ENCODE measurements around the gene ISM2. TPM values are rescaled to one million over a fixed set of nuclear protein-coding genes. Genes with fewer than 3 reads are reported as not detected.
"Not testable (repeated sequence)": the region's sequence is repeated elsewhere in the genome, so short reads cannot be mapped to it uniquely, and the experiment has no call there.

Gene ISM2
- total and polyA plus RNA-seq, 9 donors, result 0.05 to 1.0 (median 0.20) TPM; not detected in 4

DNA sequence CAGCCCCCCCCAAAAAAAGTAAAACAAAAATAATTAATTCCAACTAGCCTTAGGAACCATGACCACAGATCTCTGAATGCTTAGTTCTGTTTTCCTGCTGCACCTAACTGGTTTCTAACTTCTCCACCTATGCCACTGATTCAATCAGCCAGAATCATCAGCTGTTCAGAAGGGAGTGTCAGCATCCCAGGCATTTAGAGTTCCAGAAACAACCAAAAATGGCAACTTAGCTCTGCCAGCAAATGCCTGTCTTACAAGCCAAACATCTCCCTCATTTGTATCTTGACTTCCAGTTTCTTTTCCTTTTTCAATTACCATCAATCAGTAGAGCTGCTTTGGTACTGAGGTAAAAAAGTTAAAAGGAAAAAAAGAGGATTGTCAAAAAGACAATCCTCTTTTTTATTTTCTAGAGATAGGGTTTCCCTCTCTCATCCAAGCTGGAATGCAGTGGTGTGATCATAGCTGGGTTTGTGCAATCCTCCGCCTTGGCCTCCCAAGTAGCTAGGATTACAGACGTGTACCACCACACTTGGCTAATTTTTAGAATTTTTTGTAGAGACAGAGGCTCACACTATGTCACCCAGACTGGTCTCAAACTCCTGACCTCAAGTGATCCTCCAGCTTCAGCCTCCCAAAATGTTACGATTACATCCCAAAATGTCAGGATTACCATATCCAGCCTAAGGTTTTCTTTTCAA is 45.2 kb upstream of the ISM2 start:
- no peaks in the 10 kb centered on the region for H3K36me3 ChIP-seq
- H3K27ac ChIP-seq, result no peak overlapping the region
- intact Hi-C loops (cut with DNase I), result loop anchor here in 1 of 4 donors (10.0 kb wide), 1 partner anchor 79 kb away; no protein-coding TSS in a partner anchor

DNA sequence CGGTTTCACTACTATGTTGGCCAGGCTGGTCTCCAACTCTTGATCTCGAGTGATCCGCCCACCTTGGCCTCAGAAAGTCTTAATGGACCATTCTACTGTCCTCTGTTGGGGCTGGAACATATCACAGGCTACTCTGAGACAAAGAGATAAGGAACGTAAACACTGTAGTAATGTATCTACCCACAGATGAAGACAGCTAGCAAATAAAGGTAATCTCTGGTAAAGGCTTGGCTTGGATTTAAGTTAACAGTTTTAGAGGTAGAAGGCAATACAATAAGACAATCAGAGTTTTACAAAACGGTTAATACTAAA is 44.6 kb upstream of the ISM2 start:
- Histone ChIP-seq H3K27me3 (no peaks in the 10 kb centered on the region), H3K27ac (no peak overlapping the region), H3K9me3 (no peaks in the 10 kb centered on the region), H3K4me1 (ENCODE audit: insufficient read depth) (no peaks in the 10 kb centered on the region), H3K36me3 (no peaks in the 10 kb centered on the region), H3K4me3 (no peak overlapping the region)
- 72 to 78% (median 75%) methylated on average over 5 of the region's 5 CpGs for WGBS, 3 donors
- no peak for DNase-seq
- intact Hi-C loops (cut with DNase I), result loop anchor here in 1 of 4 donors (10.0 kb wide), 1 partner anchor 78 kb away; no protein-coding TSS in a partner anchor
- TF ChIP-seq POLR2A (IDR thresholded peaks at IDR 0.05), result no peak
- no peak for TF ChIP-seq EP300 (IDR thresholded peaks at IDR 0.05)
- TF ChIP-seq, protein P1, sequence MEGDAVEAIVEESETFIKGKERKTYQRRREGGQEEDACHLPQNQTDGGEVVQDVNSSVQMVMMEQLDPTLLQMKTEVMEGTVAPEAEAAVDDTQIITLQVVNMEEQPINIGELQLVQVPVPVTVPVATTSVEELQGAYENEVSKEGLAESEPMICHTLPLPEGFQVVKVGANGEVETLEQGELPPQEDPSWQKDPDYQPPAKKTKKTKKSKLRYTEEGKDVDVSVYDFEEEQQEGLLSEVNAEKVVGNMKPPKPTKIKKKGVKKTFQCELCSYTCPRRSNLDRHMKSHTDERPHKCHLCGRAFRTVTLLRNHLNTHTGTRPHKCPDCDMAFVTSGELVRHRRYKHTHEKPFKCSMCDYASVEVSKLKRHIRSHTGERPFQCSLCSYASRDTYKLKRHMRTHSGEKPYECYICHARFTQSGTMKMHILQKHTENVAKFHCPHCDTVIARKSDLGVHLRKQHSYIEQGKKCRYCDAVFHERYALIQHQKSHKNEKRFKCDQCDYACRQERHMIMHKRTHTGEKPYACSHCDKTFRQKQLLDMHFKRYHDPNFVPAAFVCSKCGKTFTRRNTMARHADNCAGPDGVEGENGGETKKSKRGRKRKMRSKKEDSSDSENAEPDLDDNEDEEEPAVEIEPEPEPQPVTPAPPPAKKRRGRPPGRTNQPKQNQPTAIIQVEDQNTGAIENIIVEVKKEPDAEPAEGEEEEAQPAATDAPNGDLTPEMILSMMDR (IDR thresholded peaks at IDR 0.05), result no peak

More for the DNA sequence above, 45.2 kb upstream of the ISM2 start:
- DNase-seq, result no peak
- no peaks in the 10 kb centered on the region for H3K9me3 ChIP-seq
- no peaks in the 10 kb centered on the region for H3K4me1 ChIP-seq (ENCODE audit: insufficient read depth)
- H3K4me3 ChIP-seq, result no peak overlapping the region
- 76 to 86% (median 82%) methylated on average over 3 of the region's 3 CpGs for WGBS, 3 donors
- no peaks in the 10 kb centered on the region for H3K27me3 ChIP-seq
- no peak for TF ChIP-seq POLR2A (IDR thresholded peaks at IDR 0.05)
- TF ChIP-seq EP300 (IDR thresholded peaks at IDR 0.05), result no peak
- TF ChIP-seq, protein P1 (IDR thresholded peaks at IDR 0.05), result no peak

DNA sequence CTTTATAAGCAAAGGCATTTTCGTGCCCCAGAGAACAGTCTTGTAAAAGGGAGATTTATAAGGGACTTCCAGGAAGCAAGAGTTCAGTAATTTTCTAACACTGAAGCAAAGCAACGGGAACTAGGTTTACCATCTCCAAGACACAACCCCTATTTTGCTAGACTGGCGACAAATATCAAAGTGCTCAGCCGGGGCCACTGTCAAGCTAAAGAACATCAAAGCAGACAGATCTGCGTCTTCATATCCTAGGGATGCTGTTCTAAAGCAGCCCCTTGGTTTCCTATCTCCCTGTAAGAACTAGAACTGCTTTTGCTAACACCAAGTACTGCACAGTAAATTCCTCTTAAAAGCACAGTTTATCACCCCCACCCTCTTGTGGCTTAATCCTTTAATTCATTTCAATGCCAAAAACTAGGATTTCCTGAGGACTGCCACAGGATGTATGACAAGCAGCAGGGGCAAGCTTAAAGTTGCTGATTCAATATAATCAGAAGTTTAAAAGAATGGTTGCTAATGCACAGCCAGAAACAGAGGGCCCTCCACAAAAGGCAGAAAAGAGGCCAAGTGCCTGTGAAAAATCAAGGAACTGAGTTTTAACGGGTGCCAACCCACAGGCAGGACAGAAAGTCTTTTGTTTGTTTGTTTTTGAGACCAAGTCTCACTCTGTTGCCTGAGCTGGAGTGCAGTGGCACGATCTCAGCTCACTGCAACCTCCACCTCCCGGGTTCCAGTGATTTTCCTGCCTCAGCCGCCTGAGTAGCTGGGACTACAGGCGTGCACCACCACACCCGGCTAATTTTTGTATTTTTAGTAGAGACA is 44.0 kb upstream of the ISM2 start:
- Histone ChIP-seq H3K36me3 (no peaks in the 10 kb centered on the region), H3K27ac (no peak overlapping the region), H3K4me1 (ENCODE audit: insufficient read depth) (peaks cover 2% of the 10 kb centered on the region), H3K27me3 (no peaks in the 10 kb centered on the region), H3K9me3 (no peaks in the 10 kb centered on the region), H3K4me3 (no peak overlapping the region)
- intact Hi-C loops (cut with DNase I), result loop anchor here in 1 of 4 donors (10.0 kb wide), 1 partner anchor 78 kb away; no protein-coding TSS in a partner anchor
- WGBS, 3 donors, result 61 to 65% (median 64%) methylated on average over 11 of the region's 11 CpGs
- no peak for TF ChIP-seq POLR2A (IDR thresholded peaks at IDR 0.05)
- no peak for TF ChIP-seq EP300 (IDR thresholded peaks at IDR 0.05)
- TF ChIP-seq, protein P1 (IDR thresholded peaks at IDR 0.05), result no peak
- no peak for DNase-seq

DNA sequence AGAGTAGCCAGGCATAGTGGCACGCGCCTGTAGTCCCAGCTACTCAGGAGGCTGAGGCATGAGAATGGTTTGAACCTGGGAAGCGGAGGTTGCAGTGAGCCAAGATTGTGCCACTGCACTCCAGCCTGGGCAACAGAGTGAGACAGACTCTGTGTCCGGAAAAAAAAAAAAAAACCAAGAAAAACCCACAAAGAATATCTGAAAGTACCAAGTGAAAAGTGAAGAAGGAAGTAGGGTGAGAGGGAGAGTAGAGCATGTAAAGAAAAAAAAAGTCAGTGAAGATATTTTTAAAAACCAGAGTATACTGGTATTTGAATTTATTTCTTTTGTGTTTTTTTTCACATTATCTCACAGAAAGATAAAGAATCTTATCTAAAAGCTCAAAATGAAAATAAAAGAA is 43.3 kb upstream of the ISM2 start:
- no peak overlapping the region for H3K4me3 ChIP-seq
- no peak overlapping the region for H3K27ac ChIP-seq
- H3K4me1 ChIP-seq (ENCODE audit: insufficient read depth), result peaks cover 2% of the 10 kb centered on the region
- H3K27me3 ChIP-seq, result no peaks in the 10 kb centered on the region
- TF ChIP-seq, protein P1 (IDR thresholded peaks at IDR 0.05), result no peak
- TF ChIP-seq POLR2A (IDR thresholded peaks at IDR 0.05) (no peak), EP300 (IDR thresholded peaks at IDR 0.05) (no peak)
- intact Hi-C loops (cut with DNase I), result loop anchor here in 1 of 4 donors (10.0 kb wide), 1 partner anchor 77 kb away; no protein-coding TSS in a partner anchor
- no peaks in the 10 kb centered on the region for H3K9me3 ChIP-seq
- 82 to 86% (median 85%) methylated on average over 4 of the region's 4 CpGs for WGBS, 3 donors
- DNase-seq, result no peak
- H3K36me3 ChIP-seq, result no peaks in the 10 kb centered on the region

DNA sequence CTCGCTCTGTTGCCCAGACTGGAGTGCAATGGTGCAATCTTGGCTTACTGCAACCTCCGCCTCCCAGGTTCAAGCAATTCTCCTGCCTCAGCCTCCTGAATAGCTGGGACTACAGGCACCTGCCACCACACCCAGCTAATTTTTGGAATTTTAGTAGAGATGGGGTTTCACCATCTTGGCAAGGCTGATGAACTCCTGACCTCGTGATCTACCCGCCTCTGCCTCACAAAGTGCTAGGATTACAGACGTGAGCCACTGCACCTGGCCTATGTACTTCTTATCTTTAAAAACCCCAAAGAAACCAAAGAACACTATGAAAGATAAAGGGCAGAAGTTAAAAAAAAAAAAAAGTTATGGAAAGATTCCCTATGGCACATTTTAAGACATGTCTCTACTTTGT is 38.3 kb upstream of the ISM2 start:
- H3K4me1 ChIP-seq (ENCODE audit: insufficient read depth); H3K4me3 ChIP-seq; DNase-seq; H3K9me3 ChIP-seq; H3K27me3 ChIP-seq; intact Hi-C loops (cut with DNase I); H3K36me3 ChIP-seq; H3K27ac ChIP-seq: not testable (repeated sequence)
- 45 to 50% (median 46%) methylated on average over 5 of the region's 5 CpGs for WGBS, 3 donors
